ENCODE data around the gene NFYA.

- TF ChIP-seq CTCF (tag by site-specific recombination; IDR thresholded peaks at IDR 0.05) (no peak), ZBTB7A (tag by site-specific recombination; IDR thresholded peaks at IDR 0.05; ENCODE audit: low read depth) (no peak), ZNF624 (tag by site-specific recombination; IDR thresholded peaks at IDR 0.05) (no peak)
Observed at GRCh38 chr6:41083072-41083471, 10.3 kb downstream of the NFYA start.

Data from HEK293 (cell line).